ENCODE data around the gene SMIM23. TPM values are rescaled to one million over a fixed set of nuclear protein-coding genes. Genes with fewer than 3 reads are reported as not detected.

SMIM23 gene
- total RNA-seq, 1 experiment from 2014 or later: not detected

- no peak for TF ChIP-seq REST (IDR thresholded peaks at IDR 0.05; ENCODE audit: insufficient read depth in 1 of 2, low read depth in 2 of 2, low read length in 1 of 2)
- no peak for TF ChIP-seq SIN3A (IDR thresholded peaks at IDR 0.05; ENCODE audit: borderline replicate concordance, insufficient read depth, low read depth, low read length)
- TF ChIP-seq POLR2AphosphoS5 (IDR thresholded peaks at IDR 0.05; ENCODE audit: low read depth, low read length): no peak
- TF ChIP-seq CTCF (IDR thresholded peaks at IDR 0.05): no peak
- no peak for TF ChIP-seq TCF7L2 (IDR thresholded peaks at IDR 0.05; ENCODE audit: low read depth, low read length)
- ATAC-seq: no peak
- no peak overlapping the region for H3K4me3 ChIP-seq (ENCODE audit: low read depth in 2 of 2, low read length in 2 of 2)
- intact Hi-C loops (cut with micrococcal nuclease; ENCODE audit: unreplicated experiment): no loop called here
- H3K27ac ChIP-seq (ENCODE audit: low read length): no peak overlapping the region
- in situ Hi-C loops (cut with HindIII; ENCODE audit: low pct_unique_long_range_greater_than_20kb, low sequenced_read_pairs): no loop called here
- no peaks in the 10 kb centered on the region for H3K4me1 ChIP-seq (ENCODE audit: control insufficient read depth, insufficient read depth, low read length)
- BruUV-seq (replicated peaks): no TSS peak
- POLR2A ChIA-PET: no interaction called here
- no peaks in the 10 kb centered on the region for H3K9me3 ChIP-seq (ENCODE audit: control insufficient read depth, insufficient read depth, low read depth, low read length)
- CTCF ChIA-PET: no interaction called here
- H3K36me3 ChIP-seq (ENCODE audit: control insufficient read depth, insufficient read depth, low read length): no peaks in the 10 kb centered on the region
- no peak for DNase-seq (ENCODE audit: low read depth, low spot score)
- H3K27me3 ChIP-seq (ENCODE audit: control insufficient read depth, insufficient read depth, low read length): peaks cover 2% of the 10 kb centered on the region
Measured at GRCh38 chr5:171820561-171820960, 34.9 kb downstream of the SMIM23 start.

- ATAC-seq (no peak), DNase-seq (ENCODE audit: low read depth, low spot score) (no peak)
- TF ChIP-seq REST (IDR thresholded peaks at IDR 0.05; ENCODE audit: insufficient read depth in 1 of 2, low read depth in 2 of 2, low read length in 1 of 2): no peak
- no peak for TF ChIP-seq CTCF (IDR thresholded peaks at IDR 0.05)
- TF ChIP-seq SIN3A (IDR thresholded peaks at IDR 0.05; ENCODE audit: borderline replicate concordance, insufficient read depth, low read depth, low read length): no peak
- TF ChIP-seq TCF7L2 (IDR thresholded peaks at IDR 0.05; ENCODE audit: low read depth, low read length): no peak
- no peak for TF ChIP-seq POLR2AphosphoS5 (IDR thresholded peaks at IDR 0.05; ENCODE audit: low read depth, low read length)
- ChIA-PET CTCF (no interaction called here), POLR2A (no interaction called here)
- no peak overlapping the region for H3K4me3 ChIP-seq (ENCODE audit: low read depth in 2 of 2, low read length in 2 of 2)
- no peaks in the 10 kb centered on the region for H3K9me3 ChIP-seq (ENCODE audit: control insufficient read depth, insufficient read depth, low read depth, low read length)
- BruUV-seq (replicated peaks): no TSS peak
- in situ Hi-C loops (cut with HindIII; ENCODE audit: low pct_unique_long_range_greater_than_20kb, low sequenced_read_pairs): no loop called here
- H3K36me3 ChIP-seq (ENCODE audit: control insufficient read depth, insufficient read depth, low read length): no peaks in the 10 kb centered on the region
- peaks cover 2% of the 10 kb centered on the region for H3K27me3 ChIP-seq (ENCODE audit: control insufficient read depth, insufficient read depth, low read length)
- no peak overlapping the region for H3K27ac ChIP-seq (ENCODE audit: low read length)
- no peaks in the 10 kb centered on the region for H3K4me1 ChIP-seq (ENCODE audit: control insufficient read depth, insufficient read depth, low read length)
- intact Hi-C loops (cut with micrococcal nuclease; ENCODE audit: unreplicated experiment): no loop called here
Measured at GRCh38 chr5:171821286-171821685, 35.7 kb downstream of the SMIM23 start.
